Measurements from ENCODE around the gene PJA2. TPM values are rescaled to one million over a fixed set of nuclear protein-coding genes. Genes with fewer than 3 reads are reported as not detected.

PJA2 gene
- total and polyA plus RNA-seq, 2 of the 8 experiments (the other 6 are each of a cell fraction or from before 2014, with no cell fraction given): 15.3 to 47.7 TPM

DNA sequence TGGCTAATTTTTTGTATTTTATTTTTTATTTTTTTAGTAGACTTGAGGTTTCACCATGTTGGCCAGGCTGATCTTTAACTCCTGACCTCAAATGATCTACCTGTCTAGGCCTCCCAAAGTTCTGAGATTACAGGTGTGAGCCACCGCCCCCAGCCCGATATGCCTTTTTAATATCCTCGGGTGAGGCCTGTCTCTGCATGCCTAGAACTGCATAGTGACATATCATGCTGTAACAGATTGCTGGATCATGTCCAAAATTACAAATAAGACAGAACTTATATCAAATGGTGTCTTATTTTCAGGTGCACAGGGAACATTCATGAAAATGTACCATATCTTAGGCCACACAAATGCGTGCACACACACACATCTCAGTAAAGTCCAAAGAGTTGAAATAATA is 39.1 kb upstream of the PJA2 start:
- Histone ChIP-seq H4K5ac (ENCODE audit: insufficient read length, low read depth, low read length) (no peak overlapping the region), H3K18ac (ENCODE audit: extremely low read depth, low read length) (no peak overlapping the region), H2BK20ac (ENCODE audit: low read length) (no peak overlapping the region), H3K23ac (ENCODE audit: insufficient read length) (no peak overlapping the region), H3K9me3 (ENCODE audit: insufficient read depth in 2 of 2, low read depth in 1 of 2, low read length in 1 of 2) (peaks cover 6 to 7% of the 10 kb centered on the region in 2 experiments; a peak in 2 of 4 replicates), H2AFZ (ENCODE audit: low read length) (no peak overlapping the region), H2AK5ac (ENCODE audit: low read depth, low read length) (no peak overlapping the region), H3K56ac (replicated peaks; ENCODE audit: insufficient read length, low read depth, low read length) (no peak overlapping the region), H3K14ac (ENCODE audit: insufficient read length) (no peak overlapping the region), H3K79me1 (ENCODE audit: low read depth, low read length) (no peaks in the 10 kb centered on the region), H3K4me3 (ENCODE audit: extremely low read depth in 1 of 4, insufficient read depth in 2 of 4, low read depth in 3 of 4, low read length in 4 of 4) (no peak overlapping the region), H2BK120ac (replicated peaks; ENCODE audit: low read depth, low read length) (no peak overlapping the region), H3K4me1 (replicated peaks in 1 of 4; ENCODE audit: control insufficient read depth in 3 of 4, insufficient read depth in 4 of 4, low read length in 3 of 4) (0 out of 7 replicates have a peak, but pooled peaks cover 0 to 3% (median 0%) of the 10 kb centered on the region in 4 experiments), H2BK15ac (ENCODE audit: low read length) (no peak overlapping the region), H3K23me2 (ENCODE audit: low read depth, low read length) (no peaks in the 10 kb centered on the region), H2BK5ac (ENCODE audit: low read depth, low read length) (no peak overlapping the region), H3K79me2 (ENCODE audit: control insufficient read depth in 1 of 2, insufficient read depth in 2 of 2, low read length in 2 of 2) (no peaks in the 10 kb centered on the region), H4K91ac (replicated peaks; ENCODE audit: insufficient read length, low read length) (no peak overlapping the region), H4K8ac (ENCODE audit: extremely low read depth, insufficient read depth, low read length) (no peak overlapping the region), H2BK12ac (ENCODE audit: low read depth, low read length) (no peak overlapping the region), H3K4me2 (ENCODE audit: insufficient read depth in 1 of 2, low read depth in 2 of 2, low read length in 2 of 2) (no peak overlapping the region), H3K27ac (ENCODE audit: low read depth, low read length) (no peak overlapping the region), H3K4ac (replicated peaks; ENCODE audit: insufficient read length, low read depth, low read length) (no peak overlapping the region), H3K27me3 (replicated peaks in 1 of 4; ENCODE audit: control insufficient read depth in 3 of 4, extremely low read depth in 1 of 4, insufficient read depth in 3 of 4, low read length in 3 of 4) (no peaks in the 10 kb centered on the region), H3K36me3 (ENCODE audit: control insufficient read depth in 2 of 4, insufficient read depth in 4 of 4, low read length in 3 of 4) (no peaks in the 10 kb centered on the region), H3K9ac (replicated peaks in 1 of 4; ENCODE audit: extremely low read depth in 1 of 4, low read depth in 3 of 4, low read length in 3 of 4) (no peak overlapping the region), H4K20me1 (replicated peaks in 1 of 2; ENCODE audit: control insufficient read depth in 1 of 2, insufficient read depth in 2 of 2, low read length in 2 of 2) (no peaks in the 10 kb centered on the region)
- FAIRE-seq (no peak), DNase-seq (ENCODE audit: low read depth in 1 of 2, low spot score in 2 of 2) (no peak)
- POLR2A ChIA-PET (ENCODE audit: partially characterized antibody): no interaction called here
- CTCF ChIA-PET (ENCODE audit: partially characterized antibody): interaction anchor here (1.1 to 1.5 kb wide), 2 partner anchors 11 to 21 kb away, joined by 3 to 4 read pairs; no protein-coding TSS in a partner anchor
- TF ChIP-seq EZH2 (IDR thresholded peaks at IDR 0.05; ENCODE audit: low read depth, low read length, severe bottlenecking) (no peak), FOSL1 (IDR thresholded peaks at IDR 0.05; ENCODE audit: insufficient read depth, low read depth, low read length) (no peak), CTBP2 (IDR thresholded peaks at IDR 0.05; ENCODE audit: borderline replicate concordance, insufficient read depth, insufficient read length, low read length) (no peak), POLR2AphosphoS5 (IDR thresholded peaks at IDR 0.05; ENCODE audit: low read depth, low read length) (no peak), CEBPB (IDR thresholded peaks at IDR 0.05; ENCODE audit: low read depth, low read length) (no peak), MAFK (IDR thresholded peaks at IDR 0.05; ENCODE audit: low read depth, low read length) (no peak), TEAD4 (IDR thresholded peaks at IDR 0.05; ENCODE audit: low read depth, low read length) (no peak), KDM5A (IDR thresholded peaks at IDR 0.05; ENCODE audit: low read length) (no peak), BCL11A (IDR thresholded peaks at IDR 0.05; ENCODE audit: low read depth in 2 of 2, low read length in 2 of 2) (no peak), SP4 (IDR thresholded peaks at IDR 0.05; ENCODE audit: low read length) (no peak), BACH1 (IDR thresholded peaks at IDR 0.05; ENCODE audit: low read length) (no peak), SIRT6 (IDR thresholded peaks at IDR 0.05; ENCODE audit: low read length) (no peak), JUN (IDR thresholded peaks at IDR 0.05; ENCODE audit: low read depth, low read length) (no peak)
- TF ChIP-seq, protein P1, sequence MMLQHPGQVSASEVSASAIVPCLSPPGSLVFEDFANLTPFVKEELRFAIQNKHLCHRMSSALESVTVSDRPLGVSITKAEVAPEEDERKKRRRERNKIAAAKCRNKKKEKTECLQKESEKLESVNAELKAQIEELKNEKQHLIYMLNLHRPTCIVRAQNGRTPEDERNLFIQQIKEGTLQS (IDR thresholded peaks at IDR 0.05; ENCODE audit: insufficient read depth, low read depth, low read length): no peak
- WGBS, 2 experiments (ENCODE audit: extremely low coverage in 1 of 2, insufficient coverage in 1 of 2, insufficient read length in 1 of 2, insufficient replicate concordance in 2 of 2, low coverage in 1 of 2, low lambda C conversion rate in 2 of 2, missing lambda C conversion rate in 1 of 2): 72% methylated on average over 4 of the region's 4 CpGs; no CpG with 5 or more reads in 1 of the 2 experiments

Data from H1 (cell line).